ENCODE data around the gene CH25H. TPM values are rescaled to one million over a fixed set of nuclear protein-coding genes. Genes with fewer than 3 reads are reported as not detected.

Gene CH25H
- total RNA-seq, 1 experiment from 2014 or later, result not detected

GRCh38 chr10:89158446-89158845 is 48.7 kb downstream of the CH25H start:
- intact Hi-C loops (cut with micrococcal nuclease; ENCODE audit: unreplicated experiment), result no loop called here
- Histone ChIP-seq H3K9me3 (ENCODE audit: insufficient read depth, low read depth) (no peaks in the 10 kb centered on the region), H3K9me2 (ENCODE audit: insufficient read depth) (no peaks in the 10 kb centered on the region), H3K4me2 (no peak overlapping the region), H3K27ac (no peak overlapping the region), H3F3A (ENCODE audit: insufficient read depth, low read depth) (no peaks in the 10 kb centered on the region), H3K79me2 (ENCODE audit: low read depth) (no peaks in the 10 kb centered on the region), H4K20me1 (ENCODE audit: insufficient read depth) (no peaks in the 10 kb centered on the region), H3K27me3 (ENCODE audit: insufficient read depth, low read depth) (no peaks in the 10 kb centered on the region), H3K4me3 (no peak overlapping the region), H3K4me1 (replicated peaks; ENCODE audit: insufficient read depth) (no peaks in the 10 kb centered on the region), H2AFZ (no peak overlapping the region), H3K36me3 (ENCODE audit: low read depth) (no peaks in the 10 kb centered on the region)
- ChIA-PET POLR2A (ENCODE audit: unreplicated experiment) (no interaction called here), CTCF (no interaction called here)
- DNase-seq, result no peak
- TF ChIP-seq EZH2 (IDR thresholded peaks at IDR 0.05; ENCODE audit: low read depth) (no peak), CTCF (conservative IDR thresholded peaks at IDR 0.05) (no peak)
- BruUV-seq (replicated peaks), result no TSS peak

- Histone ChIP-seq H3K4me2 (no peak overlapping the region), H3F3A (ENCODE audit: insufficient read depth, low read depth) (no peaks in the 10 kb centered on the region), H3K79me2 (ENCODE audit: low read depth) (no peaks in the 10 kb centered on the region), H3K4me3 (no peak overlapping the region), H4K20me1 (ENCODE audit: insufficient read depth) (no peaks in the 10 kb centered on the region), H3K4me1 (replicated peaks; ENCODE audit: insufficient read depth) (no peaks in the 10 kb centered on the region), H3K27me3 (ENCODE audit: insufficient read depth, low read depth) (no peaks in the 10 kb centered on the region), H3K9me3 (ENCODE audit: insufficient read depth, low read depth) (no peaks in the 10 kb centered on the region), H3K36me3 (ENCODE audit: low read depth) (no peaks in the 10 kb centered on the region), H3K27ac (no peak overlapping the region), H3K9me2 (ENCODE audit: insufficient read depth) (no peaks in the 10 kb centered on the region), H2AFZ (no peak overlapping the region)
- TF ChIP-seq EZH2 (IDR thresholded peaks at IDR 0.05; ENCODE audit: low read depth) (no peak), CTCF (conservative IDR thresholded peaks at IDR 0.05) (no peak)
- ChIA-PET POLR2A (ENCODE audit: unreplicated experiment) (no interaction called here), CTCF (no interaction called here)
- no peak for DNase-seq
- BruUV-seq (replicated peaks), result no TSS peak
- intact Hi-C loops (cut with micrococcal nuclease; ENCODE audit: unreplicated experiment), result no loop called here
Measured at GRCh38 chr10:89156161-89156835, 50.8 kb downstream of the CH25H start.

Other genes with a start within 250 kb of the CH25H start
- 7.6 and 8.5 TPM in 2 replicates for gene FAS, start 216.5 kb downstream of the CH25H start, total RNA-seq (2021)
- 32.4 and 45.2 TPM in 2 replicates for gene LIPA, start 44.5 kb upstream of the CH25H start, total RNA-seq (2021)
- gene IFIT2, start 94.7 kb upstream of the CH25H start, total RNA-seq (2021), result 3.6 and 4.4 TPM in 2 replicates
- gene IFIT3, start 120.7 kb upstream of the CH25H start, total RNA-seq (2021), result 6.2 and 7.2 TPM in 2 replicates
- not detected in 2 replicates for gene IFIT1B, start 170.7 kb upstream of the CH25H start, total RNA-seq (2021)
- 3.4 TPM in 2 replicates for gene IFIT1, start 185.3 kb upstream of the CH25H start, total RNA-seq (2021)
- 1.9 and 2.1 TPM in 2 replicates for gene IFIT5, start 207.3 kb upstream of the CH25H start, total RNA-seq (2021)